GM19395 (cell line): ENCODE results near the gene NOTUM.

ENCODE experiments used
- ATAC-seq: cut with Tn5 transposase; IDR thresholded peaks from one replicate; pipeline ENCODE4 v1.9.1; 2021; ENCODE audit warnings: mild to moderate bottlenecking, moderate library complexity; ENCODE audit not compliant: unreplicated experiment

NOTUM gene

DNA sequence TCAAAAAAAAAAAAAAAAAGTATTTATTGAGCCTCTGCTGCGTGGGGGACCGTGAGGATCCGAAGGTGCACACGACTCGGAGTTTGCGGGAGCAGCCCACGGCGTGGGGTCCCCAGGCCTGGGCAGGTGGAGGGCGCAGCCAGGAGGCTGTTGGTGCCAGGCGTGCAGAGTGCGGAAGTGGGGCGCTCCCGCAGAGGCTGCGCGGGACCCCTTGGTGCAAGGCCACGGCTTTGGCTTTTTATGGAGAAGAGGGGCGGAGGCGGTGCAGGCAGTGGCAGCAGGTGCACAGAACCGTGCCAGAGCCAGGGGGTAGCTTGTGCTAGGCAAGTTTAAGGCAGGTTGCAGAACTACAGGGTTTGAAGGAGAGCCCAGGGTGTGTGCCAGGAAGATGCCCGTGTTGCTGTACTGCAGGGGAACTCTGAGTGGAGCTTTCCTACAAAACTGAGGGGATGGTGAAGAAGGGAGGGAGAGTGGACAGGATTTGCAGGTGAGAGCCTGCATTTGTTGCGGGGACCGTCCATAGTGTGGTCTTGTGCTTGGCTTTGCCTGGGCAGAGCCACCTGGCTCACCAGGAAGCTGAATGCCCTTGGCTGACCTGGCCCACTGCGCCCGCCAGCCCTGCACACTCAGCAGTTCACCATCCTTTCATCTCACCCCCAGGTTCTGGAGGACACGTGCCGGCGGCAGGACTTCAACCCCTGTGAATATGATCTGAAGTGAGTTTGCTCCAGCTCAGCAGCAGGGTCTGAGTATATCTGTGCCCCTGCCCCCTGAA lies 17.7 kb upstream of the NOTUM start:
- no peak for ATAC-seq

DNA sequence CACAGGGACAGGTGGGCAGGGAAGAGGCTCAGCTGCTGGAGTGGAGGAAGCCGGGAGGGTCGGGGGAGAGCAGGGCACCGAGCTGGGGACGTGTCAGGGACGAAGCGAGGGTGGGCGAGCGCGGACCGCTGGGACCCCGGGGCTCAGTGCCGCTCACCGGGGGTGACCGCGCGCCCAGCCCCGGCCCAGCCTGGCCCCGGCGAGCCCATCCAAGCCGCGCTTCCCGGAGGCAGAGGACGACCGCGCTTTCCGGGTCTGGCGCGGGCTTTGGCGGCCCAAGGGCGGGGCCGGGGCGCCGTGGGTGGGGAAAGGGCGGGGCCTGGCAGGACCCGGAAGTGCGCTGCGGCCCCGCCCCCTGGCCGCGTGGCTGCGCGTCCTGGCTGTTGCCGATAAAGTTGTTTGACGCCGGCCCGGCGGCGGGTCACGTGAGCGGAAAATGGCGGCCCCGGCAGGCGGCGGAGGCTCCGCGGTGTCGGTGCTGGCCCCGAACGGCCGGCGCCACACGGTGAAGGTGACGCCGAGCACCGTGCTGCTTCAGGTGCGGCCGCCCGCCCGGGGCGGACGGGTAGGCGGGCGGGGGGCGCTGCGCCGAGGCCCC lies 16.3 kb upstream of the NOTUM start, which contains the start of gene ASPSCR1:
ASPSCR1 (plus strand) TSS at position 419 of the 598 bp plus-strand sequence; CDS start at position 437, 18 bp downstream.
- ATAC-seq: peak; percentile 72

DNA sequence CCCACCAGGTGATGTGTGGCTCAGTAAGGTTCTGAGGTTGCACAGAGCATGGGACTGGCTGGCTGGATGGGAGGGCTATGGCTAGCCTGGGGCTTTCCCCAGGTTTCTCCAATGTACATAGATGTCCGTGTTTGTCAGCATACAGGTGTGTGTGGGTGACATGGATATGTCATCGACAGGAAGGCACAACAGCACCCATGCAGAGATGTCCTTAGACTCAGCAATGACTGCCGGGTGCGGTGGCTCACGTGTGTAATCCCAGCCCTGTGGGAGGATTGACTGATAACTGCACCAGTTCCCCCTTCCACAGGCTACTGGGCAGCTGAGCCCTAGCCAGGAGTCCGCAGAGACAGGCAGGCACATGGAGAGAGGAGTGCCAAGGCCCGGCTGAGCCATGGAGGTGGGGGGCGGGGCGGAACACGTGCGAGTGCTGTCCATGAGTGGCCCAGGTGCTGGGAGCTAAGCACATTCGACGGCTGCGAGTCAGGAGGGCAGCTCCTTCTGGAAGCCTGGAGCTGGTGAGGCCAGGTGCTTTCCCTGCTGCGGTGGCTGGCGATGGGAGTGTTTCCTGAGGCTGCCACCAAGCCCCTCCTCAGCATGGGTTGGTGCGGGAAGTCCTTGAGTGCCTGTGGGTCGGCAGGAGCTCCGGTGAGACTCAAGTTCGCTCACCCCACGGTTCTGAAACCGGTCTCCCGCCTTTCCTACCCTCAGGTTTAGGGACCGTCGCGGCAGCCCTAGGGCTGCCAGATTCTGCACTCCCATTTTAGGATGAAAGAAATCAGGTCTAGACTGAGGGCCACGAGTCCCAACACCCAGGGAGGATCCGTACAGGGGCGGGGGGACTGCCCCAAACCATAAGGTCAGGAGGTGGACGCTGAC lies 15.6 kb upstream of the NOTUM start:
- no peak for ATAC-seq

DNA sequence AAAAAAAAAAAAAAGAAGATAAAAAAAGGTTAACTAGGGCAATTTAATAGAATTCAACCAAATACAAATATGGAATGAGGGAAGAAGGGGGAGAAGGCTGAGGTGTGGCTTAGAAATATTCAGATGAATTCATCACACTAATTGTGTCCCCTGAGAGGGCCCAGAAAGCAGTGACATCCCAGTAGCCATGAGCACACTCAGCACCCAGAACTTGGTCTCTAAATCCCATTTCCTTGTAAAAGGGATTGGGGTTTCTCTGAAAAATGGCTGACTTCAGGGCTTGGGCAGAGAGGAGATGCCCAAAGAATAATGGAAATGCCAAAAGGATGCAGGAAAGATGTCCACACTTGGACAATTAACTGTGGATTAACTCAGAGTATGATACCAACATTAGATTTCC lies 12.4 kb upstream of the NOTUM start:
- ATAC-seq: no peak

DNA sequence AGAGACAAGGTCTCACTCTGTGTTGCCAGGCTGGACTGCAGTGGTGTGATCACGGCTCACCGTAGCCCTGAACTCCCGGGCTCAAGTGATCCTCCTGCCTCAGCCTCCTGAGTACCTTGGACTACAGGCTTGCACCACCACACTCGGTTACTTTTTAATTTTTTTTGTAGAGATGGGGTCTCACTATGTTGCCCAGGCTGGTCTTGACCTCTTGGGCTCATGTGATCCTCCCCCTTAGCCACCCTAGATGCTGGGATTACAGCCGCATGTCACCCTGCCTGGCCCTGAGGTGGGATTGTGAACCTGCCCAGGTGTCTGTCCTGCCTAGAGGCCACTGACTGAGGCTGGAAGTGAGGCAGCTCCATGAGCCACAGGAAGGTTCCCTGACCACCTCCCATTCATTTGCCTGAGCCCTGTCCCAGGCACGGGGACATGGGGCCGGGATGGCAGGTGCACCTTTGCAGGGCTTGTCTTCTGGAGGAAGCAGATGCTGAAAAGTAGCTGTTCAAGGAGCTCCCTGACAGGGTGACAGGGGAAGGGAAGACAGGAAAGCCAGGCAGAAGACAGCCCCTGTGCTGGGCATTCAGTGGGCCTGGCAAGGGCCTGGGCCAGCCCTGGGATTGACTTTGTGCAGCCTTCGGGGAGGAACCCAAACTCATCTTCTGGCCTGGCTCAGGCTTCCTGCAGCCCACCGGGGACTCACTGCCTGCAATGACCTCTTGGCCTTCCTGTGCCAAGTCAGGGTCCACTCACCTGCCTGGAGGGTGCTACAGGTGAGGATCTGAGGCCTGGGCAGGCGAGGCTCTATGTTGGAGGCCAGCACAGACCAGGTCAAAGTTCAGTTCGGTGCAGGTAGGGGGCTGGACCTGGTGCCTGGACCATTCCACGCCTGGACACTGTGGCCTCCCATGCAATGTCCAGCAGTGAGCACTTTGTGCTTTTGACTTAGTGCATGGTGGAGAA lies 8.1 kb upstream of the NOTUM start:
- ATAC-seq: no peak

DNA sequence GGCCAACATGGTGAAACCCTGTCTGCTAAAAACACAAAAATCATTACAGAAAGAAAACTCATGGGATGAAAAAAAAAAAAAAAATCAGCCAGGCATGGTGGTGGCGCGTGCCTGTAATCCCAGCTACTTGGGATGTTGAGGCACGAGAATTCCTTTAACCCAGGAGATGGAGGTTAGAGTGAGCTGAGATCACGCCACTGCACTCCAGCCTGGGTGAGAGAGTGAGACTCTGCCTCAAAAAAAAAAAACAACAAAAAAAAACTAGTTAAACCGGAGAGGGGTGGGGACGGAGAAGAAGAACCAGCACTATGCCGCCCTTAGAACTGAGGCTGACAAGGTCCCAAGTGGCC lies 7.4 kb upstream of the NOTUM start:
- no peak for ATAC-seq

DNA sequence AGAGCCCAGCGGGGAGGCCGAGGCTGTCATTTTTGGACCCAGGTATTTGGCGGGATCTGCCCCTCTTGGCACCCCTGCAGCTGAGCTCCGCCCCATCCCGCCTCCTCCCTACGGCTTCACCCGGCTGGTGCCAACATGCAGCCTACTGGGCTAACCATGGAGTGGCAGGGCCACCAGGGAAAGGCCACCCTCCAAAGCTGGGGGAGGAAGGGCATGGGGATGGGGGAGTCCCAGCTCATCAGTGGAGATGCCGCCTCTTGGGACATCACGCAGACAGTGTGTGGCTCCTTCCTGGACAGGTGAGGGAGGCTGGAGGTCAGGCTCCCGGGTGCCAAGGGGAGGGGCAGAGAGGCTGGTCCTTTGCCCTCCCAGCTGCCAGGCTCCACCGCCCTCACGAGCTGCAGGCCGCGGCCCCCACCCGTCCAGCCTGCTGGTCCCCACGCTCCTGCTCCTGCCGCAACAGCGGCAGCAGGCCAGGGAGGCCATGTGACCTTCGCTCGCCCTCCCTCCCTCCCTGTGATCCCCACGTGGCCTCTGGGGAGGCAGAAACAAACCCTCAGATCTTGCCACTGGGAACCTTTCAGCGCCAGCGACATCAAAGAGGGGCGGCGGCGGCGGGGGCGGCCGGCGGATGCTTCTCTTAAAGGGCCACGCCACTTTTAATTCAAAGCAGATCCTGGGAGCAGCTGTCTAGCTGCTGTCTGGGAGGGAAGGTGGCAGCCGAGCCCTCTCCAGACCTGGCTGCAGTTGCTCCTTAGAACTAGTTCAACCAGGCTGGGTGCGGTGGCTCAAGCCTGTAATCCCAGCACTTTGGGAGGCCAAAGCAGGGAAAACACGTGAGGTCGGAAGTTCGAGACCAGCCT lies 6.8 kb upstream of the NOTUM start:
- ATAC-seq: no peak

DNA sequence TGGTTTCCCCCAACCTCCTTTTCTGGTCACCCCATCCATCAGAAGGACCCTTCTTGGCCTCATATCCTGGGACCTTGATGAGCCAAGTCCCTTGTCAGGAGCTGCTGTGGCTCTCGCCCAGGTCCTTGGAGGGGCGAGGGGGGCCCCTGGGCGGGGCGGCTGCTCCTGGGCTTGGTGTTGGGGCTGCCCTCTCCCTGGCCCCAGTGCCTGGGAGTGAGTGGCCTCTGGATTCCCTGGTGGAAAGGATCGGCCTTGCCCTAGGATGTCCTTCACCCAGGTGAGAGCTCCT lies 6.2 kb upstream of the NOTUM start:
- ATAC-seq: no peak

DNA sequence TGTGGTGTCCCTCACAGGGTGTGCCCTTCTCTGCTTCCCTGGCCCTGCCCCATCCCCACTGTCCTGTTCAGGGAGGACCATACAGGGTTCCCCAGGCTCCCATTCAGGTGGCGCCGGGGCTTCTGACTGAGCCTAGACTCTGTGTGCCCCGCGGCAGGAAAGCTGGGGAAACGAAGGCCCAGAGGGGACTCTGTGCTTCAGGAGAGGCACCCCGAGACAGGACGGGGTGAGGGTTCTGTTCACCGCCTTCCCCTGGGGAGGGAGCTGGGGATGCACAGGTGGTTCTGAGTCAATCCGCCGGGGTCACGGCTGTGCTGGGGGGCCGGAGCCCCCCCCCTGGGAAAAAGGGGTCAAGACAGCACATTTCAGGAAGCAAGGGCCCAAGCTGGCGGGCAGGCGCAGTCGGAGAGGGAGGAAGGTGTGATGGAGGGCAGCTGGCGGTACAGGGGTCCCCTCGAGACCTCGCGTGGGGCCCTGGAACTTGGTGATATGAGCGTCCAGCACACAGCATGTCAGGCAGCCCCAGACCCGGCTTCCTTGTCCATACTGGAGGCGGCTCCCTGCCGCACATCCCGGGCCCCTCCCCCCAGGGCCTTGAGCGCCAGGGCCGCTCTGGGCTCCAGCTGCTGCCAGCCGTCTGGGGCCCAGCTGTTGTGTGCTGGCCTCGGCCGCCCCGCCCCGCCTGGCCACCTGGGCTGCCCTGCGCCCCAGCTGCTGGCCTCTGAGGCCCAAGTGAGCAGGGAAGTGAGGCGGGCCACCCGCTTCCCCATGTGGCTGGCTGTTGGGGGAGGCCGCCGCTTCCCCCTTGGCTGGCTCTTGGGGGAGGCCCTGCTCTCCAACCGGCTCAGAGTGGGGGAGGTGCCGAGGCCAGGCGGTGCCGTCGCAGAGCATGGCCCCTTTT lies 5.6 kb upstream of the NOTUM start:
- ATAC-seq: no peak

DNA sequence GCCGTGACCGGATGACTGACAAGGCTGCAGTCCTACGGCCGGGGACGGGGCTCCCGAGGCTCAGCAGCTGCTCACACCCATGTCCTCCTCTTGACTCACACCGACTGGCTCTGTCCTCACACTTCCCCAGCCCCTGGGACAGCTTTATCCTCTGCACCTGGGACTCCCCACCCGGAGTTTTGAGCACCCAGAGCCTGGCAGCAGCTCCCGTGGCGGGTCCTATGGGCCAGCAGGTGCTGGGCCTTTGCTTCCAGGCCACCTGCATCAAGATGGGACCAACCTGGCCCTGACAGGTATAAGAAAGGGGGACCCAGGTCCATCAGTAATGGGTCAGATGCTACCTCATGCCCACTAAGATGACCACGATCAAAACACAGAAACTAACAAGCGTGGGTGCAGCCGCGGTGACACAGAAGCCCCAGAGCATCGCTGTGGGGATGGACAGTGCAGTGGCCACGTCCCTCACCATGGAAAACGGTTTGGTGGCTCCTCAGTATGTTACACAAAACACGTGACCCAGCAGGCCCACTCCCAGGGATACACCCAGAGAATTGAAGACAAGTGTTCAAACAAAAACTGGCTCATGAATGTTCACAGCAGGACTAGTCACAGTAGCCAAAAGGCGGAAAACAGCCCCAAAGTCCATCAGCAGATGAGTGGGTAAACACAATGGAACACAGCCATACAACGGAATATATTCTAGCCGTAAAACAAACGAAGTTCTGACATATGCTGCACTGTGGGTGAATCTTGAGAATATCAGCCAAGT lies 3.3 kb upstream of the NOTUM start:
- no peak for ATAC-seq

DNA sequence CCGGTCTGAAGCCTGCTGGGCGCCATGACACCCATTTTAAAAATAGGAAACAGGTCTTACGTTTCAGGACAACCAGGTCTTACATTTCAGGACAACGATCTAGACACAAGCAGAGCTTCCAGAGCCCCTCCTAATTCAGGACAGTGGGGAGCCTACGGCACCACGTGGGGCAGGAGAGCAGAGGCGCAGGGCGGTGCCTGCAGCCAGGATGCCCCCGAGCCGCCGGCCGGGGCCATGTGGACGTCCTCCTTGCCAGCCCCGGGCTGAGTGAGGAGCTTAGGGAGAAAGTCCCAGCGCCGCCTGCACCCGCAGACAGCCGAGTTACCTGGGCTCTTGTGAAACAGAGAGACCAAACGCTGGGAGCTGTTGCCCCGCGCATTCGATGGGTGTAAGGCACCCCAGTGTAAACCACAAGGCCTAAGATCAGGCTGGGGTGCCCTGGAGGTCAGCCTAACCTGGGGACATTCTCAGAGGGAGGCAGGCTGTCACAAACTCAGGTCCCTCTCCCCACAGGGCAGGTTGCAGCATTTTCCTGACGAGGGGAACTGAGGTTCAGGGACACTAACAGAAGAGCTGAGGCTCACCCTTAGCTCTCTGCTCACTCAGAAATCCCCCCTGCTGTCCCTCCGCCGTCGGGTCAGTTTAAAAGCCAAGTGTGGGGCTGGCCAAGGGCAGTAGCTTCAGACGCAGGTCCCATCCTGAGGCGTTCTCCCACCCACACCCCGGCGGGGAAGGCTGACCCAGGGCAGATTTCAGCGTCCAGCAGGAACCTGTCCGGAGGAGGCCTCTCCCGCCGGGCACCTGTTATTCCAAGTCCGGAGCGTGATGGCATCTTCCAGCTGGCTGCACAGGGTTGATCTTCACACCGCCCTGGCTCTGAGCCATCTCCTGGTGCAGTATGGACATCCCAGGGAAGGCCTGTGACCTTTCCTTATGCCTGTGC lies 1.8 kb upstream of the NOTUM start:
- ATAC-seq: no peak

DNA sequence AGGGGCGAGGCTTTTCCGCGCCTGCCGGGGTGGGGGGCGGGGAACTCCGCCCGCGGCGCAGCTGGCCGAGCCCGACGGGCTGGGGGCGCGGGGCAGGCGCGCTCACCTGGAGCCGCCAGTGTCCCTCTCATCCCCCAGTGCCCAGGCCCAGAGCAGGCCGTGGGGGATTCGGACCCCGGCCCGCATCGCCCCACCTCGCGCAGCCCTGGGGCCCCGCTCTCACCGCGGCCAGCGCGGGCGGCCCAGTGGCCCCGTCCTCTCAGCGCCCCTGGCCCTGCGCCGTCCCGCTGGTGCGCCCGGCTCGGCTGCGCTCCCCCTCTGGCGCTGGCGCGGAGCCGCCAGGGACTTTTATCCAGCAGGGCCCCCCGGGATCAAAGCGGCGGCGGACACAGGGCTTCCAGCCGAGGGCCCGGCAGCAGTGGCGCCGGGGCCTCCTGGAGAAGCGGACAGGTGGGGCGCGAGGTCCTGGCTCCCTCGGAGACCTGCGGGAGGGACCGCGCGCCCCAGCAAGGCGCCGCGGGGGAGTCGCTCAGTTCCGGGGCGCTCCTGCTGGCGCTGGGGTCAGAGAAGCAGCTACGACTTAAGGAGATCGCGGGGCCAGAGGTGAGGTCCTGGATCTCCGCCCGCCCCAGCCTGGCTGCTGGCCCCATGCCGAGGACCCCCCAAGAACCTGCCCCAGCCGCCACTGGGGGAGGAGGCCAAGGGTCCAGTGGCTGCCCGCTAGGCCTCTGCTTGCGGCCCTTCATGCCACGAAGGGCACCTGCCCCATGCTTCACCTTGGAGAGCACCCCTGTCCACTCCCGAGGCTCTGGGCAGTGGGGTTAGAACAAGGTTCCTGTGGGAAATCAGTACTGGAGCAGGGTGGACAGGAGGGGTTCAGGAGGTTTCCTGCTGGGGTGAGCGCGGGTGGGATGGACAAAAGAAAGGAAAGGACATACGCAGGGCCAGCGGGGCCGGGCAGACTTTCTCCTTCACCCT lies 823 bp upstream of the NOTUM start:
- ATAC-seq: no peak

DNA sequence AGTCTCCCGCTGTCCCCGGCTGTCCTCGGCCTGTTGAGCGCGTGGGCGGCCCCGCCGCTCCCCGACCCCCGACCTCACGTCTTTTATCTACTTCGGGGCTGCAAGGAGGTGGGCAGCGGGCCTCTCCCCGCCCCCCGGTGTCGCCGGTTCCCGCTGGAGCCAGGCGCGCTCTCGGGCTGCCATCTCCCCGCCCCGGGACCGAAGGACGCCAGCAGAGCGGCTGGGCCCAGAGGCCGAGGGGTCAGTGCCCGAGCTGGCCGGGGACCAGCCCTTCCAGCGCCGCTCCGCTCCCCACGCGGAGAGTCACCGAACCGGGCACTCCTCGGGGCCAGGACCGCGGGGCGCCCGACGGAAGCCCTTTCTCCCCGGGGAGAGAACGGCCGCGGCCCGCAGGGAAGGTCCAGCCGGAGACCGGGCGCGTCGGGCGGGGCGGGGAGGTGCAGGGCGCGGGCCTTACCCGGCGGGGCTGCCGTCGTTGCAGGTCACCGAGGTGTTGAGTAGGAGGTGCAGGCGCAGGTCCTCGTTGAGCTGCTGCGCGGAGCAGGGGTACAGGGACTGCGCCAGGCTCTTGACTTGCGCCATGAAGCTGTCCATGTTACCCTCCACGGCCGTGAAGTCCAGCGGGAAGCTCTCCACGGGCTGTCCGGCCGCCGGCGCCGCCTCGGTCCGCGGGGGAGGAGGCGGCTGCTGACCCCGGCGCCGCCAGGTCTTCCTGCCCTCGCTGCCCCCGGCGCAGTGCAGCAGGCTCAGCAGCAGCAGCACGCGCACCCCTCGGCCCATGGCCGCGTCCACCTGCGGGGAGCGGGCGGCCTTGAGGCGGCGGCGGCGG lies 643 bp downstream of the NOTUM start:
- no peak for ATAC-seq

DNA sequence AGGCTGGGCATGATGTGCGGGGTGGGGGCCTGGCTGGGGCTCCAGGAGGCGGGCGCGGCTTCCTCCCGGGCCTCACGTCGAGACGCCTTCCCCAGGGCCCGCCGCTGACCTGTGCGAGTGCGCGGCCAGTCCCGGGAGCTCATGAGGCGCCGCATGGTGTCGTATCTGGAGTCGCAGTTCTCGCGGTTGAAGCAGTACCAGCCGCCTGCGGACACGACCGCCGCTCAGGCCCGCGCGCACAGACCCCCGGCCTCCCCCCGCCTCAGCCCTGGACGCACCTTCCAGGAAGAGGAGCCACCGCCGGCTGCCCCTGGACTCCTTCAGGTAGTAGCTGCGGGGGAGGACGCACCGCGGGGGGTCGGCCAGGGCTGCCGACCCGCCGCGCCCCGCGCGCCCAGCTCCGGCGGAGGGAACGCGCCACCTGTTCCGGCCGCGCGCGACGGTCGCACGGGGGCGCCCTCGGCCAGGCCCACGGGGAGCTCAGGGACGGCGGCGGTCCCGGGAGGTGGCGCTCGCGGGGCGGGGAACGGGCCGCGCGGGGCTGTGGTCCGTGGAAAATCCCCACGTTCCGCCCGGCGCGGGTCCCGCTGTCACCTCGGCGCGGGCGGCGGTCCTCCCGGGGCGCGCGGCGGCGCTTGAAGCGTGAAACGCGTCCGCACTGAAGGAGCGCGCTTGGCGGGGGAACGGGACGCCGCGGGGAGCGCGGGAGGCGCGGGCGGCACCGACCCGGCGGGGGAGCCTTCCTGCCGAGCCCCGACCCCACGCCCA lies 1.4 kb downstream of the NOTUM start:
- ATAC-seq: no peak
